HG02884 (cell line): Measurements from ENCODE around the gene CDIP1.
"Not testable (repeated sequence)": the region's sequence is repeated elsewhere in the genome, so short reads cannot be mapped to it uniquely, and the experiment has no call there.

Source experiments
- ATAC-seq: cut with Tn5 transposase; IDR thresholded peaks from one replicate; pipeline ENCODE4 v1.9.1; 2021; ENCODE audit warnings: mild to moderate bottlenecking, moderate library complexity; ENCODE audit not compliant: unreplicated experiment

The CDIP1 gene

DNA sequence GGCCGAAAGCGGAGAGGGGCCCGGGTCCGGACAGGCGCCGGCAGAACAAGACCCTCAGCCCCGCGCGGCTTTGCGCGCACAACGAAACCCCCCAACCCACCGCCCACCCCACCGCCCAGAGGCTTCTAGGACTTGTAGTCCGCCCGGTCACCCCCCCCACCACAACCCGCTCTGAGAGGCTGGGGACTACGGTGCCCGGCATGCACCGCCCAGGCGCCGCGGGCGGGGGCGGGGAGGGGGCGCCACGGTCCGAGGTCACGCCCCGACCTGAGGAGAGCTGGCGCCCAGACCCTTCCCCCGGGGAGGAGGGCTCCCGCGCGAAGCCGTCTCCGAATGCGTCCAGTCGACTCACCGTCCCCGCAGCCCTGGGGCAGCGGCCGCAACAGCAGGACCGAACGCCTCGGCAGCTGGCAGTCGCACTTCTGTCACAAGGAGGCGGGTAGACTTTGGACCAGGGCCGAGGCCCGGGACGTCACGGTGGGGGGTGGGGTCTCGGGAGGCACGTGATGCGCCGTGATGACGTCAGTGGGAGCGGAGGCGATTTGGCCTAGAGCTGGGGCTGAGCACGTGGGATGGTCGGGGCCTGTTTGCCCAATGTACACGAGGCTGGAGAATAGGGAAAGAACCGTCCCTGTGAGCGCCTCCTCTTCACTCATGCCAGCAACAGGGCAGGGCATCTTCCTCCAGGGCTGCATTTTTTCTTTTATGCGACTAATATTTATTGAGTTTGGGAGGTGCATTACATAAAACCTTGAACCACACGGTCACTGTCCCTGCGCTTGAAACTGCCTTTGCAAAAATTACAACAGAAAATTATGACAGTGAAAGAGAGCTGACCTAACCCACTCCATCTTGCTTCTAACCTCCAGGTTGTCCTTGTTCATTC lies at the start of gene CDIP1:
CDIP1 (minus strand) TSS at position 424 of the 886 bp plus-strand sequence. CDS start 24,643 bp downstream, outside the sequence.
- ATAC-seq = peak; percentile 80

DNA sequence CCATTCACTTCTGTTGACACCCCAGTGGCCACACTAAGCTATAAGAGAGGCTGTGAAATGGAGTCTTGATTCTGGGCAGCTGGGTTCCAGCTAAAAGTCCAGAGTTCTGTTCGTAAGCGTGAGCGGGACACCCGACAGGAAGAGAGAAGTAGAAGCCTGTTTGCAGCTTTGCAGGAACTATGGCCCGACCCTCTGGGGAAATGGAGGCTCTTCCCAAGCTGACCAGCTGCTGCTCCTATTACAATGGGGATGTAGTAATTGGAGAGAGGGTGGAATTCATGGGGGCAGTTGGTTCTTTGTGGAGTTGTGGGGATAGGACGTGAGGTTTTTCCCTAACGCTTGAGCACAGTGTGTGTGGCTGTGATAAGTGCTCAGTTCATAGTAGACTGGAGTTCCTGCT lies 47.7 kb upstream of the CDIP1 start:
- no peak for ATAC-seq

DNA sequence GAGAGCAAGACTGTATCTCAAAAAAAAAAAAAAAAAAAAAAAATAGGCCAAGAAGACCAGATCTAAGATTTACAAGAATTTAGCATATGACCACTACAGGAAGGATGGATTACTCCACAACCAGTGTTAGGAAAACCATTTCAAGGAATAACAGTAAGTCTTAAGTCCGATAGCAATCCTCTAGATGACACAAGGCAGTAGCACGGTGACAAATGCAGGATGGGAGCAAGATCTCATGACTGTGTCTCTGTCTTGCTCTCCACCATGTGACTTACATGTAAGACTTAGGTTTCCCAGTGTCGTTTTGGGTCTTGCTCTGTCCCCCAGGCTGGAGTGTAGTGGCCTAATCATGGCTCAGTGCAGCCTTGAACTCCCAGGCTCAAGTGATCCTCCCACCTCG lies 45.3 kb upstream of the CDIP1 start:
- no peak for ATAC-seq

DNA sequence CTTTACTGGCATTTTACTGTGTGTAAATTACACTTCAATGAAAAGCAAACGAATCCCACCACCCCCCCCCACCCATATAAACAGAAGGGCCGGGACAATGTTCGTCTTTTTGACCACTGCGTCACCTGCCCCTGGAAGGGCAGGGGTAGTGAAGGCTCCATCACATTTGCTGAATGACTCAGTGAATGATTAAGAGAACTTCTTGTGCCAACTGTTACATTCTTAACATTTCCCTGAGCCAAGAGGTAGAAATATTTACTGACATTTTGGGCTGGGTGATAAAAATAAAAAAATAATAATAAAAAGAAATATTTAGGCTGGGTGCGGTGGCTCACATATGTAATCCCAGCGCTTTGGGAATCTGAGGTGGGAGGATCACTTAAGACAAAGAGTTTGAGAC lies 41.7 kb upstream of the CDIP1 start:
- no peak for ATAC-seq

DNA sequence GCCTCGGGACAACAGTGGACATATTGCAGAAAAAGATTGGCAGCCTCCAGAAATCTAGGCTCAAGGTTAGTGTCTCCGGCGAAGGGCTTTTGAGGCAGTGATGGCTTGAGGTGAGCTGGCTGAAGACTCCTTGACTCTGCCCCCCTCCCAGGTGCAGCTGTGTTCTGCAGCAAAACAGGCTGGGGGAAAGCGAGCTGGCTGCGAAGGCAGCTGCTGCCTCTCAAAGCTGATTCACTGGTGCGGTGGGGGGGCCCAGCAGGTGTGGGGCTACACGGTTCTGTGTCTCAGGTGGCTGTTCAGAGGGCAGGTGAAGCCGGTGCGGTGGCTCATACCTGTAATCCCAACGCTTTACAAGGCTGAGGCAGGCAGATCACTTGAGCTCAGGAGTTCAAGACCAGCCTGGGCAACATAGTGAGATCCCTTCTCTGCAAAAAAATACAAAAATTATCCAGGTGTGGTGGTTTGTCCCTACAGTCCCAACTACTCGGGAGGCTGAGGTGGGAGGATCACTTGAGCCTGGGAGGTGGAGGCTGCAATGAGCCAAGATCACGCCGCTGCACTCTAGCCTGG lies 40.5 kb upstream of the CDIP1 start:
- no peak for ATAC-seq

DNA sequence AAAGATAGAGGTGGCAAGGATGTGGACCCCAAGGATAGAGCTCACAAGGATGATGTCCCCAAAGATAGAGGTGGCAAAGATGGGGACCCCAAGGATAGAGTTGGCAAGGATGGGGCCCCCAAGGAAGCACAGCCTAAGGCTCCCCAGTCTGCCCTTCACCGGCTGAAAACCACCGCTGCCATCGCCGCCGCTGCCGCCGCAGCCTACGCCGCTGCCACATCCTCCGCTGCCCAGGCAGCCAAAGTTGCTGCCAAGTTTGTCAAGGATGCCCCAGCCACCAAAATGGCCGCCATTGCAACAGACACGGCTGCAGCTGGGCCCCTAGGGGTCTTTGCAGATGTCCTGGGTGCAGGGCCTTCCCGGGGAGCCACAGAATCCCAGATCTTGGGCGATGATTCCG lies 37.4 kb upstream of the CDIP1 start:
- no peak for ATAC-seq

DNA sequence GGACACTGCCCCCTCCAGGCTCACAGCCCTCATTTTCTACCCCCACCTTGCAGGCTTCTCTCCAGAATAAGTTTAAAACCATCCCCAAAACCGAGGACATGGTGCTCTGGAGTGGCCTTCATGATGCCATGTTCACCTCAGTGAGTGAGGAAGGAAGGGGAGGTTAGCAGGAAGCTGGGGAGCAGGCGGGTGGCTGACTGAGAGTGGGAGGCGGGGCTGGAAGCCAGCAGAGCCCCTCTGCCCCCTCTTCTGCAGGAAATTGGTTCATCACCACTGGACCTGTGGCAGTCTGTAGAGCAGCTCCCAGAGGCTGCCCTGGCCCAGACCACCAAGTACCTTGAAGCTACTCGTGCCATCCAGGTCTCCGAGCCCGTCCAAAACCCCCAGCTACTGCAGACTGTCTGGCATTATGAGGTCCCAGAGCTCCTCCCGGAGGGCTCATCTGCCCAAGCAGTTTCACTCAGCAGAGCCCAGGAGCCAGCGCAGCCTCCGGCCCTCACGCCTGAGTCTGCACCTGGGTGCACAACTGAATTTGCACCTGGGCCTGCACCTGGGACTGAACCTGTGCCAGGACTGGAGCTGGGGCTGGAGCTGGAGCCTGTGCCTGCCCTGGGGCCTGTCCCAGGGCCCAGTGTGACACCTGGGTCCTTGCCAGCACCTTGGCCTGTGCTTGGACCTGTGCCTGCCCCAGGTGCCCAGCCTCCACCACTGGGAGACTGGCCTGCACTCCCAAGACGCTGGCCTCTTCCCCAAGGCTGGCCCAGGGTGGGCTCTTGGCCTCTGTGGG lies 36.5 kb upstream of the CDIP1 start:
- no peak for ATAC-seq

- not testable (repeated sequence) for ATAC-seq
Measured at GRCh38 chr16:4573926-4574325, 35.4 kb upstream of the CDIP1 start.

- no peak for ATAC-seq
Measured at GRCh38 chr16:4572715-4573114, 34.1 kb upstream of the CDIP1 start.

GRCh38 chr16:4570688-4571321 lies 32.2 kb upstream of the CDIP1 start:
- ATAC-seq = no peak

DNA sequence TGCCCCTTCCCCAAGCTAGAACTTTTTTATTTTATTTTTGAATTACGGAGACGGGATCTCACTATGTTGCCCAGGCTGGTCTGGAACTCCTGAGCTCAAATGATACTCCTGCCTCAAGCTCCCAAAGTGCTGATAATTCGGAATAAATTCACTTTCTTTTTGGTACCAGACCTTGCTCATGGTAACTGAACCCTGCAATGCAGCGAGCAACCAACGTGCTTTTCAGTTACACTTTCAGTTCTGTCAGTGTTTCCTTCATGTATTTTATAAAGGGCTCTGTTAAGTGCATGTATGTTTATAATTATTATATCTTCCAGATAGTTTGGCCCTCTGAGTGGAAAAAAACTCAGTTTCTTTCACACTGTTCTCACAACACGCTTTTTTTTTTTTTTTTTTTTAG lies 31.5 kb upstream of the CDIP1 start:
- no peak for ATAC-seq

DNA sequence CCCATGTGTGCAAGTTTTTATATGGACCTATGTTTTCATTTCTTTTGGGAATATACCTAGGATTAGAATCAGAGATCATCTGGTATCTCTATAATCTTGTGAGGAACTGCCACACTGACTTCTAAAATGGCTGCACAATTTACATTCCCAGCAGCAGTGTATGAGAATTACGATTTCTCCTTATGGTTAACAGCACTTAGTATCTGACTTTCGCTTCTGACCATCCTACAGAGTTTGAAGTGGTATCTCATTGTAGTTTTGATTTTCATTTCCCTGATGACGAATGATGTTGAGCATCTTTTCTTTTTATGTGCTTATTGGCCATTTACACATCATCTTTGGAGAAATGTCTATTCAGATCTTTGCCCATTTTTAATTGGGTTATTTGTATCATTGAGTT lies 27.6 kb upstream of the CDIP1 start:
- no peak for ATAC-seq

DNA sequence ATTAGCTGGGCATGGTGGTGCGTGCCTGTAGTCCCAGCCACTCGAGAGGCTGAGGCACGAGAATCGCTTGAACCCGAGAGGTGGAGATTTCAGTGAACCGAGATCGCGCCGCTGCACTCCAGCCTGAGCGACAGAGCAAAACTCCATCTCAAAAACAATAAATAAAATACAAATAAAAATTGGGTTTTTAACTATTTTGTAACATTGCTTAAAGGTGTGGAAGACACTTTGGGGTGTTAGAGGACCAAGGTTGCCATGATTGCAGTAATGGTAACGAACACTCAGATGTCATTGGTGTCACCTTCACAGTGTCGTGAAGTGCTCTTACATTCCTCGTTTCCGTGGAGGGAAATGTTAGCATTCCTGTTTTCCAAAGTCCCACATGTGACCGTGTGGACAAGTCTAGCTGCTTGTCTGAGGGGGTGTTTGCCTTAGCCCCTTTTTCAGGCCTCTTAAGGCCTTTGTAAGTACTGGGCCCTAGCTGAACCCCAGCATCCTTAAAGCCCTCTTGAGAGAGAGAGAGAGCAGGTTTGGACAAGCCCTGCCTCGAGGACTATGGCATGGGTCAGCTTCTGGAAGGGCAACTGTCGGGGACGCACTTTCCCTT lies 26.2 kb upstream of the CDIP1 start:
- no peak for ATAC-seq

- no peak for ATAC-seq
Measured at GRCh38 chr16:4561596-4561995, 23.0 kb upstream of the CDIP1 start.

DNA sequence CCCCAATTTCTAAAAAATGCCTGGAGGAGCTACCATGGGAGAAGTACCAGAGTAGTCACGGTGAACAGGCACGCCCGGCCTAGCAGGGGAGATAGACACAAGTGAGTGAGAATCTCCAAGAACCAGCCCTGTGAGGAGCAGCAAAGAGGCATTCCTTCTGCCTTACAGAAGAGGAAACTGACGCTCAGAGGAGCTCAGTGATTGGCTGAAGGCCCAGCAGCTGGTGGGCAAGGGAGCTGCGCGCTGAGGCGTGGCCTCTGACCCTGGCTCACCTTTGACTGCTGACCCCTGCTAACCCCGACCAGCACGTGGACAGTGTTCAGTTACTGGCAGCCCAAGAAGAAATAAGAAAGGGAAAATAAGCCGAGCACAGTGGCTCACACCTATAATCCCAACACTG lies 19.4 kb upstream of the CDIP1 start:
- ATAC-seq = no peak

GRCh38 chr16:4556580-4556979 lies 18.0 kb upstream of the CDIP1 start:
- no peak for ATAC-seq

- ATAC-seq = no peak
Measured at GRCh38 chr16:4556112-4556511, 17.5 kb upstream of the CDIP1 start, which contains the start of gene C16orf96. Gene C16orf96, plus strand, starts transcription at chr16:4556340. Its CDS starts 150 bp downstream, at chr16:4556490.

- no peak for ATAC-seq
Measured at GRCh38 chr16:4552541-4552940, 14.0 kb upstream of the CDIP1 start.

GRCh38 chr16:4550591-4550990 lies 12.0 kb upstream of the CDIP1 start:
- no peak for ATAC-seq

- no peak for ATAC-seq
Measured at GRCh38 chr16:4548124-4548523, 9.6 kb upstream of the CDIP1 start.

GRCh38 chr16:4544473-4544872 lies 5.9 kb upstream of the CDIP1 start:
- no peak for ATAC-seq
